T-helper 1 cell treated with Interleukin-12 subunit alpha and Interleukin-12 subunit beta and Interleukin-4 antibody, amounts not matched to agents 30 μg/mL and 1 μg/mL, for 36 hours (primary cell): ENCODE measurements around the gene XDH.

Source experiments
- H3K27ac Mint-ChIP-seq: one replicate; pipeline ENCODE4 v1.8.0; 2021; ENCODE audit warnings: mild to moderate bottlenecking, mixed read lengths
- H3K27me3 Mint-ChIP-seq: one replicate; pipeline ENCODE4 v1.8.0; 2021; ENCODE audit warnings: low read depth, mixed read lengths
- H3K36me3 Mint-ChIP-seq: one replicate; pipeline ENCODE4 v1.8.0; 2021; ENCODE audit warnings: low read depth, mixed read lengths
- H3K4me1 Mint-ChIP-seq: one replicate; pipeline ENCODE4 v1.8.0; 2021; ENCODE audit warnings: low read depth, mixed read lengths
- H3K4me3 Mint-ChIP-seq: one replicate; pipeline ENCODE4 v1.8.0; 2021; ENCODE audit warnings: mild to moderate bottlenecking, moderate library complexity, mixed read lengths
- H3K9me3 Mint-ChIP-seq: one replicate; pipeline ENCODE4 v1.8.0; 2021; ENCODE audit warnings: mixed read lengths

Gene XDH

DNA sequence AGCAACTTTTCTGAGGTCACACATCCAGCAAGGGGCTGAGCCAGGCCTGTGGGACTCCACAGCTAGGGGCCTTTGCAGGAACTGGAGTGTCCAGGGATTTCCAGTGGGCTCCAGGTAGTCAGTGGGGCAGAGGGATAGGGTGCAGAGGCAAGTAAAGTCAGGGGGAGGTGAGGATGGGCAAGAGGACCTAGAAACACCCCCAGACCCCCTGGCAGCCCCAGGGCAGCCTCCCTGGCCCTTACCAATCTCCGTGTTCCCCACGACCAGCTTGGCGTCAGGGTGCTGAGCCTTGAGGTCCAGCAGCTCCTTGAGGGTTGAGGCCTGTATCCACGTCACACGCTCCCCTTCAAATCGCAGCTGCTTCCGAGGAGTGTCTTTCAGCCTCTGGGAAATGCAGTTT is 28.4 kb downstream of the XDH start:
- Mint-ChIP-seq H3K27ac (no peak overlapping the region), H3K9me3 (no peaks in the 10 kb centered on the region), H3K4me1 (peaks cover 26% of the 10 kb centered on the region), H3K27me3 (peaks cover 4% of the 10 kb centered on the region), H3K36me3 (no peaks in the 10 kb centered on the region), H3K4me3 (no peak overlapping the region)

DNA sequence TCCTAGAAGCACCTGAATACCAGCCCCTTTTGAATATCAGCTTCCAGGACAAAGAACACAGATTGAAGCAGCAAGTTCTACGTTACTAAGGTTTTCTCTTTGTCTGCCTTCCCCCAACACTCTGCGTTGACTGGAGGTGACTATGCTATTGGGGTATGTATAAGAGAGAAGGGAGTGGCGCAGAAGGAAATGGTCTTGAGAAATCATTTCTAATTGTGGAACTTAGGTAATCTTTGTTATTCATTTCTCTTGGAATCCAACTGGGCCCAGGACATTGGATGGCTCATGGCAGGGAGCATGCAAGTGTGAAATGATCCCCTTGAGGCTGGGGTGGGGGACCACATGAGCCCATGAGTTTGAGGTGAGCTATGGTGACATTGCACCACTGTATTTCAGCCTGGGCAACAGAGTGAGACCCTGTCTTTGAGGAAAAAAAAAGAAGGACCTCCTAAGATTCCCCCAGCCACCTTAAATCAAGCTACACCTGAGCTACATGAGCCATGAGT is 29.7 kb downstream of the XDH start:
- H3K36me3 Mint-ChIP-seq: no peaks in the 10 kb centered on the region
- H3K27me3 Mint-ChIP-seq: no peaks in the 10 kb centered on the region
- no peaks in the 10 kb centered on the region for H3K9me3 Mint-ChIP-seq
- peaks cover 26% of the 10 kb centered on the region for H3K4me1 Mint-ChIP-seq
- no peak overlapping the region for H3K27ac Mint-ChIP-seq
- H3K4me3 Mint-ChIP-seq: no peak overlapping the region

DNA sequence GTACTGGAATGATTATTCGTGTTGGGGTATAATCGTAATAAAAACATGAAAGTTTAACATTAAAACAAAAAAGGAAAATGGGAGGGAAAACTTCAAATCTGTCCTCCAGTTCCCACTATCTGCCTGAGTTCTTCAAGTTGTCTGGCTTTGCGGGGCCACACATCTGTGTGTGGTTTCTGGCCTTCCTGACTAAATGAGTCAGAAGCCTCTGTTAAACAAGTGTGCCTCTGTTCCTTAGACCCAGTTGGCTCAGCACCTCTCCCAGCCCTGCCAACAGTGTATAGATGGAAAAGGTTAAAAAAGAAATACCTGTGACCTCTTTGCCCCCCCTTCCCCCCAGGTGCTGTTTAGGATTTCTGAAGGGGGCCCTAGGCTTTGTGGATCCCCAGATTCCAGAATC is 30.2 kb downstream of the XDH start:
- H3K9me3 Mint-ChIP-seq: no peaks in the 10 kb centered on the region
- H3K4me1 Mint-ChIP-seq: peaks cover 26% of the 10 kb centered on the region

DNA sequence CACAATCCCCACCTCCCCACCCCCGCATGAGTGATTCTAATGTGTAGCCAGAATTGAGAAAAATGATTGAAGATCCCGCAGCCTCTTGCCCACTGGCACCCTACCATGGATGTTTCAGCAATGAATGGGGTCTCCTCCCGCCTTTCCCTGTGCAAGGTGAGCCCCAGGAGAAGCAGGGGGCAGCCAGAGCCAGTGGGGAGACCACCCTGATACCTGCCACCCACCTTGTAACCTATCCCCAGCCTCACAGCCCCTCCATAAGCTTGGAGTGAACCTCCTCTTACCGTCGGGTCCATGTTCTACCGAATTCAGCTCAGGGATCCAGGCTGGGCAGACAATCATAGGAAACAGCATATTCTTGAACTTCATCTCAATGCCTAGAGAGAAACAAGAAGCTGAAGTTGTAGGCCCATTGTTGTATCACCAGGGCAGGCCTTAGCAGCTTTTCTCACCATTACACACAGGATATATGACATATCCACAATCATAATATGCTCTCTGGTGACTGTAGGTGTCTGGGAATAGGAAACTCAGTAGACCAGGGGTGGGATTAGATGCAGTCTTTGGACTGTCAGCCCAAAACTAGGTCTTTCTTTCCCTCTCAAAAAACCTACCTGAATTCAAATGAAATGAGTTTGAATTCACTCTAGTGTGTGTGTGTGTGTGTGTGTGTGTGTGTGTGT is 30.9 kb downstream of the XDH start:
- no peak overlapping the region for H3K27ac Mint-ChIP-seq
- H3K4me3 Mint-ChIP-seq: no peak overlapping the region
- peaks cover 26% of the 10 kb centered on the region for H3K4me1 Mint-ChIP-seq
- no peaks in the 10 kb centered on the region for H3K36me3 Mint-ChIP-seq
- H3K27me3 Mint-ChIP-seq: no peaks in the 10 kb centered on the region
- H3K9me3 Mint-ChIP-seq: no peaks in the 10 kb centered on the region

More for the DNA sequence above, 30.2 kb downstream of the XDH start:
- Mint-ChIP-seq H3K4me3 (no peak overlapping the region), H3K27me3 (no peaks in the 10 kb centered on the region), H3K36me3 (no peaks in the 10 kb centered on the region), H3K27ac (no peak overlapping the region)

DNA sequence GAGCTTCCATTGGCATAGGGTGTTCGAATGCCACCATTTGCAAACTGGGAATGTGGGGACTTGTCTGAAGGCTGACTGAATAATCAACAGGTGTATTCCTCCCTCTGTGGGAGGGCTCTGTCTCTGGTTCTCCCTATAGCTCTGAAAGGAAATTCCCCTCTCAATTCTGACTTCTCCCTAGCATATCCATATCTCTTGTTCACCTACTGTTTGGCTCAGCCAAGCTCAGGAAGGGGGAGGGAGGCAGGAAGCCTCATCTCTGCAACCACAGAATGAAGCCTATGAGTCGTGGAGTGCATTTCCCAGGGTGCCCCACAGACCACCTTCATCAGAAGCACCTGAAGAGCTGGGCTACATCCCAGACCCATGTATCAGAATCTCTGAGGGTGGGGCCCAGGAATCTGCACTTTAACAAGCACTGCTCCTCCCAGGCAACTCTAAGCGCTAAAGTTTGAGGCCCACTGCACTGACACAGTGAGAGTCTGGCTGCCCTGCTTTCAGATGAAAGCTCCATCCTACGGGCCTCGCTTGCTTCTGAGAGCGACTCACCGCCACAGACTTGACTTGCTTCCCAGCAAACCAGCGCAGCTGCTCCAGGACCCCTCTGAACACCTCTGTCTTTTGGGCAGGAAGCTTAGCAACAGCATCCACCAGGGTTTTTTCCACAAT is 32.0 kb downstream of the XDH start:
- peaks cover 26% of the 10 kb centered on the region for H3K4me1 Mint-ChIP-seq
- no peaks in the 10 kb centered on the region for H3K9me3 Mint-ChIP-seq
- no peak overlapping the region for H3K4me3 Mint-ChIP-seq
- H3K27ac Mint-ChIP-seq: peak overlapping the region; percentile 20
- H3K27me3 Mint-ChIP-seq: no peaks in the 10 kb centered on the region
- peaks cover 2% of the 10 kb centered on the region for H3K36me3 Mint-ChIP-seq

DNA sequence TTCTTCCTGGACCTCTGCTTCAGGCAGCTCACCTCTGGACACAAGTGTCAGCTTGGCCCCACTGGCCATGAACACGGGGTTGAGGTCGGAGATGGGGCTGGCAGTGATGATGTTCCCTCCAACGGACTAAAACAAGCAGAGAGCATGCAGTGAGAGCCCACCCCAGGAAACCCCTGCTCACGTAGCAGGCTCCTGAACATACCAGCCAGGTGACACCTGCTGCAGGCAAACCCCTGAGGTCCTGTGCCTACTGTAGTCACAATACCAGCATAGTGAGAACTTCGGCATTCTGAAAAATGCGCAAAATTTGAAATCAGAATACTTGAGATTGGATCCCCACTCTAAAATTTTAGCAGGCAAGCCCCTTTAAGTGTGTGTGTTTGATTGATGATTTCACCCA is 32.9 kb downstream of the XDH start:
- H3K4me3 Mint-ChIP-seq: no peak overlapping the region
- no peaks in the 10 kb centered on the region for H3K9me3 Mint-ChIP-seq
- H3K27ac Mint-ChIP-seq: no peak overlapping the region
- peaks cover 26% of the 10 kb centered on the region for H3K4me1 Mint-ChIP-seq
- H3K27me3 Mint-ChIP-seq: no peaks in the 10 kb centered on the region
- peaks cover 2% of the 10 kb centered on the region for H3K36me3 Mint-ChIP-seq

DNA sequence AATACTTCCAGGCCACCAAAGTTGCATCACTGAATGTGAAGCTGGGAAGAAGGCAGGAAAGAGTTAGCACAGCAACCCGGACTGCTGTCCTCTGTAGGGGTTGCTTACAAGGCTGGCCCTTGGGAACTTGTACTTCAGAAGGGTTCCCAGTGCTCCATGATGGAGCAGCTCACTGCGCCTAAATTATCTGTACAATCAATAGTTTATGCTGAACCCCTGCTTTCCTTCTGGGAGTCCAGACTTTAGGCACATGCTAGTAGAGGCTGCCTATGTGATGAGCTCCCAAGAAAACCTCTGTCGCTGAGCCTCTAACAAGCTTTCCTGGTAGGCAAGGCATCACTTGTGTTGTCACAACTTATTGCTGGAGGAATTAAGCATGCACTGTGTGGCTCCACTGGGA is 34.3 kb downstream of the XDH start:
- Mint-ChIP-seq H3K36me3 (peaks cover 2% of the 10 kb centered on the region), H3K4me3 (no peak overlapping the region), H3K9me3 (no peaks in the 10 kb centered on the region), H3K27me3 (no peaks in the 10 kb centered on the region), H3K27ac (no peak overlapping the region), H3K4me1 (peaks cover 26% of the 10 kb centered on the region)

DNA sequence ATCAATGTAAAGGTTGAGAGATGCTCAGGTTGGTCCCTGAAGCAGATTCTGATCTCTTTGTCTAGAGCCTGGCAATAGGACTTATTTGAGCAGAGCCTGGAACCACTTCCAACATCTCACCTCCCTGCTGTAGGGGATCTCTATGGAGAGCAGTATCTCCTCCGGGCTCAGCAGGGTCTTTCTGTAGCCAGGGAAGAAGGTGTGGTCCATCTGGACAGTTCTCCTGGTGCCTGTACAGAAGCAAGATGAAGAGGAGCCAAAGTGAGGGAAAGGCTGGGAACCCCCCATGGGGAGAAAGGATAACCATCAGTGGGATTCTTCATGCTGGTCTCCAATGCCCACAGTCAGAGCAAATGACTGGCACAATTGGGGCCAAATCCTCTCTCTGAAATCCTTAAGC is 34.8 kb downstream of the XDH start:
- H3K27me3 Mint-ChIP-seq: no peaks in the 10 kb centered on the region
- H3K4me3 Mint-ChIP-seq: no peak overlapping the region
- H3K36me3 Mint-ChIP-seq: peaks cover 2% of the 10 kb centered on the region
- no peak overlapping the region for H3K27ac Mint-ChIP-seq
- H3K4me1 Mint-ChIP-seq: peaks cover 25% of the 10 kb centered on the region
- H3K9me3 Mint-ChIP-seq: no peaks in the 10 kb centered on the region

DNA sequence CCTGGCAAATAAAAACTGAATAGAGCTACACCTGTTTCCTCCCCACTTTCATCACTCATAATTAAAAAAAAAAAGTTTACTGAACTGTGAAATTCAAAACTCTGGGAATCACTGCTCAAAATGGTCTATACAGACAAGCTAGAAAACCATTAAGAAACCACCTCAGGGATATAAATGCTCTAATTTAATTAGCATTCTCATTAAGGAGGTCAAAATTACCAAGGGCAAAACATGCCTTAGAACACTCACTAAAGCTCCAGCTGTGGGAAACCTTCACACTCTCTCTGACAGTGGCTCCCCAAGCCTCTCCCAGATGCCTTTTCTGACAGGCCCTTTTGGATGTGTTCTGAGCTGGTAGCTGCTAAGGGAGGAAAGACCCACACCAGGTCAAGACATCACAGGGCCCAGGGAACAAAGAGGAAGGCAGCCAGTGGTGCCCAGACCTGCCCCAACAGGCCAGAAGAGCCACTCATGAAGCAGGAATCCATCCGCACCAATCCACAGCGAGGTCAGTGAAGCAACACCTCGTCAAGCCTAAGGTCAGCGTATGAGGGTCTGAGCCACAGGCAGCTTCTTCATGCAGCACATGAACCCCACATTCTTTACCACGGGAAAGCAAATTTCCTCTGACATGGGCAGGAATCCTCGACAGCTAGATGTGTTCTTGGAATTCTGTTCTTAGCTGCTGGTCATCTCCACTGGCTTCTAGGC is 35.6 kb downstream of the XDH start:
- H3K4me1 Mint-ChIP-seq: peaks cover 17% of the 10 kb centered on the region
- H3K36me3 Mint-ChIP-seq: peaks cover 2% of the 10 kb centered on the region
- H3K9me3 Mint-ChIP-seq: no peaks in the 10 kb centered on the region
- H3K4me3 Mint-ChIP-seq: no peak overlapping the region
- H3K27me3 Mint-ChIP-seq: no peaks in the 10 kb centered on the region
- H3K27ac Mint-ChIP-seq: no peak overlapping the region

DNA sequence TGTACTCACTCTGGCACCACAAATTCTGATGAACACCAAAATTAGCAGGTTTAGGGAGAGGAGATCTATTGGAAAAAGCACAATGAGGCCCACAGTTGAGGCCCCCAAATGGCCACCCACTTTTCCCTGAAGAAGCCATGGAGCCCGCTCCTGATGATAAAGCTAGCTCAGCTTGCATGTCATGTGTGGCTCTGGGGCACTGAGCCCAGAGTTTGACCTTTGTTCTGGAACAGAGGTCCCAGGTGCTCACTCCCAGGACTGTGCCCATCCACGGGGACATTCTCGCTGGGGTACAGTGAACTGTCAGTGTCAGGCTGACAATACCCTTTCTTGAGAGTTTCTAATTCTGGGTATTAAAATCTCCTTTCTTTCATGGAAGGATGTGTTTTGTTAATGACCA is 36.2 kb downstream of the XDH start:
- Mint-ChIP-seq H3K27me3 (no peaks in the 10 kb centered on the region), H3K4me3 (no peak overlapping the region), H3K4me1 (peaks cover 11% of the 10 kb centered on the region), H3K9me3 (no peaks in the 10 kb centered on the region), H3K36me3 (peaks cover 2% of the 10 kb centered on the region), H3K27ac (no peak overlapping the region)

DNA sequence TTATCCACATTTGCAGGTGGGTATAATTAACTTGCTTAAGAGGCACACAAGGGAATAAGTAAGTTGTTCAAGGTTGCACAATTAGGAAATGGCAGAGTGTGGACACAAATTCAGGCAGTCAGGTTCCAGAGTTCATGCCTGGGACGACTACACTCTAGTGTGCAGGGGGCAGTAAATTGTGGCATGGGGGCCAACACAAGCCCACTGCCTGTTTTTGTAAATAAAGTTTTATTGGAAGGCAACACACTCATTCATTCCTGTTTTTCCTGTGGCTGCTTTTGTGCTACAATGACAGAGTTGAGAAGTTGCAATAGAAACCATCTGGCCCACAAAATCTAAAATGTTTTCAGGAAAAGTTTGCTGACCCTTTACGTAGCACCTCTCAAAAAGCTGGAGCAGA is 41.4 kb downstream of the XDH start:
- no peak overlapping the region for H3K27ac Mint-ChIP-seq
- H3K4me3 Mint-ChIP-seq: no peak overlapping the region
- H3K27me3 Mint-ChIP-seq: peaks cover under 1% of the 10 kb centered on the region
- no peaks in the 10 kb centered on the region for H3K4me1 Mint-ChIP-seq
- H3K9me3 Mint-ChIP-seq: no peaks in the 10 kb centered on the region
- H3K36me3 Mint-ChIP-seq: peaks cover 2% of the 10 kb centered on the region

DNA sequence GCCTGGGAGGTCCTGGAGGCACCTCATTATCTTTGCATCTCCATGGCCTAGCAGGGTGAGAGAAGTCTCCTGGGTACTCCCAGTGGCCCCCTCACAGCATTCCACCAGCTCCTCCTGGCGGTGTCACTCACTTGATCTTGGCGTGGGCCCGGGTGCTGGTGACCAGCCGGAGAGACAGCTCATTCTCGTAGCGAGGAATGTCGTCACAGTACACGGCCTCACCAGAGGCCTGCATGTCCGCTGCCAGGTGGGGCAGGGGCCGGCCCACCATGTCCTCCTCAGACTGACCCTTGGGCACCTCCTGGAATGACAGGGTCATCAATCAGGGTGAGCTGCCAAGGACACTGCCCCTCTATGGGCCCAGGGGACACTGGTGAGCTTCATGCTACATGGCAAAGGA is 42.4 kb downstream of the XDH start:
- Mint-ChIP-seq H3K27ac (no peak overlapping the region), H3K4me1 (no peaks in the 10 kb centered on the region), H3K4me3 (no peak overlapping the region), H3K9me3 (no peaks in the 10 kb centered on the region), H3K36me3 (no peaks in the 10 kb centered on the region), H3K27me3 (peaks cover 4% of the 10 kb centered on the region)

DNA sequence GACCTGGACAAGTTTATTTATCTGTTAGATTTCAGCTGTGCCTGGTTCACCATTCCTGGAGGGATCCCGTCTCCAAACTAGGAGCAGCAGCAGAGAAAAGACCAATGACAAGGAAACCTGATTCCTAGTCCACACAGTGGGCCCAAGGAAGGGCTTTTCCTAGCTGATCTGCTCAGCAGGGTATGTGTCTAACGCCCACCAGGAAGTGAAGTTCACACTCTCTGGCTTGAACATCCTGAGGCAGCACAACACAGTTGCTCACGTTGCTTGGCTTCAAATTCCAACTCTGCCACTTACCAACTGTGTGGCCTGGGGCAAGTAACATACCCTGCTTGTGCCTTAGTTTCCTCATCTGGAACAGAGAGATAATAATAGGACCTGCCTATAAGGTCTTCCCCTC is 42.9 kb downstream of the XDH start:
- no peak overlapping the region for H3K27ac Mint-ChIP-seq
- no peak overlapping the region for H3K4me3 Mint-ChIP-seq
- H3K36me3 Mint-ChIP-seq: no peaks in the 10 kb centered on the region
- no peaks in the 10 kb centered on the region for H3K9me3 Mint-ChIP-seq
- no peaks in the 10 kb centered on the region for H3K4me1 Mint-ChIP-seq
- H3K27me3 Mint-ChIP-seq: peaks cover 4% of the 10 kb centered on the region

DNA sequence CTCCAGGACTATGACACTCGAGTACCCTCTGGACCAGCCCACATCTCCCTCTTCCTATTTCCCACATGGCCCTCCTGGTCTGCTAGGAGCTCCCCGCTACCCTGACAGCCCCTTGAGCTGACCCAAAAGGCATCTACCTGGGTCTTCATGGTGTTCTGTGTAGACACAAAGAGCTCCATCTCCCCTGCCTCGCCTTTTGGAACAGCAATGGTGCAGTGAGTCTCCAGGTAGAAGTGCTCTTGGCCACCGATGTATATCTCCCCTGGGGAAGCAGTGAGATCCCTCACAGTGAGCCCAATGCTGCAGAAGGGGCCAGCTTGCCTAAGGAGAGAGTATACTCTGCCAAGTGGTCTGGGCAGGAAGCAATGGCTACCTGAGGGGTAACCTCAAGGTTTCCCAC is 47.8 kb downstream of the XDH start:
- no peak overlapping the region for H3K27ac Mint-ChIP-seq
- H3K36me3 Mint-ChIP-seq: no peaks in the 10 kb centered on the region
- no peaks in the 10 kb centered on the region for H3K4me1 Mint-ChIP-seq
- H3K27me3 Mint-ChIP-seq: peaks cover 7% of the 10 kb centered on the region
- H3K4me3 Mint-ChIP-seq: no peak overlapping the region
- no peaks in the 10 kb centered on the region for H3K9me3 Mint-ChIP-seq
